HL-60 (cell line): ENCODE results near the gene RNF145.

Source experiments
- DNase-seq, 2 experiments: peaks; one replicate each; pipeline ENCODE4 v3.0.0-alpha.2; 2010 to 2020; ENCODE audit warnings: low read depth in 1 of 2, low spot score in 1 of 2
- H3K27ac ChIP-seq: fragments of 250-450 bp; sonication (Bioruptor Pico); replicated peaks from 2 replicates; pipeline ENCODE4 v1.5.1; 2020; ENCODE audit warnings: mild to moderate bottlenecking, moderate library complexity
- H3K27me3 ChIP-seq: fragments of 250-450 bp; sonication (Bioruptor Pico); 2 replicates; pipeline ENCODE4 v1.5.1; 2021; ENCODE audit warnings: mild to moderate bottlenecking, moderate library complexity; ENCODE audit not compliant: insufficient read depth, poor library complexity, severe bottlenecking
- H3K4me3 ChIP-seq: replicated peaks from 2 replicates; pipeline ENCODE4 v1.5.1; 2011; ENCODE audit warnings: mild to moderate bottlenecking, control low read depth, low read length; ENCODE audit not compliant: insufficient read depth
- CTCF ChIP-seq: IDR thresholded peaks from one replicate; pipeline ENCODE4 v1.5.1; 2011; ENCODE audit warnings: low read length, control low read depth, inconsistent platforms; ENCODE audit not compliant: insufficient read depth
- GABPA ChIP-seq: IDR thresholded peaks from 2 replicates; pipeline ENCODE4 v1.6.1; 2012; ENCODE audit warnings: low read depth
- POLR2AphosphoS5 ChIP-seq: IDR thresholded peaks from 2 replicates; pipeline ENCODE4 v1.6.1; 2012; ENCODE audit warnings: low read depth
- REST ChIP-seq: IDR thresholded peaks from 2 replicates; pipeline ENCODE4 v1.6.1; 2012; ENCODE audit warnings: low read depth; ENCODE audit not compliant: insufficient replicate concordance
- SPI1 ChIP-seq: IDR thresholded peaks from 2 replicates; pipeline ENCODE4 v1.6.1; 2012; ENCODE audit warnings: low read depth, mild to moderate bottlenecking, borderline replicate concordance

Gene RNF145

GRCh38 chr5:159199780-159200179 is 9.6 kb downstream of the RNF145 start:
- H3K27ac ChIP-seq = no peak overlapping the region
- H3K4me3 ChIP-seq = no peak overlapping the region
- H3K27me3 ChIP-seq = no peaks in the 10 kb centered on the region
- TF ChIP-seq REST (no peak), CTCF (no peak)
- DNase-seq = no peak

- no peak overlapping the region for H3K4me3 ChIP-seq
- no peak for DNase-seq
- TF ChIP-seq CTCF (no peak), SPI1 (peak; percentile 96)
- H3K27me3 ChIP-seq = no peaks in the 10 kb centered on the region
- no peak overlapping the region for H3K27ac ChIP-seq
These were observed 10.1 kb downstream of the RNF145 start for GRCh38 chr5:159199225-159199624.

GRCh38 chr5:159198063-159199036 is 11.0 kb downstream of the RNF145 start:
- peak in 1 of 2 experiments; percentile 23 for DNase-seq
- TF ChIP-seq POLR2AphosphoS5 (no peak), SPI1 (peak; percentile 80), GABPA (no peak), REST (no peak)
- Histone ChIP-seq H3K27me3 (no peaks in the 10 kb centered on the region), H3K27ac (no peak overlapping the region), H3K4me3 (no peak overlapping the region)

- TF ChIP-seq REST (no peak), GABPA (no peak), CTCF (no peak)
- DNase-seq = no peak
- Histone ChIP-seq H3K4me3 (no peak overlapping the region), H3K27me3 (no peaks in the 10 kb centered on the region), H3K27ac (no peak overlapping the region)
These were observed 13.6 kb downstream of the RNF145 start for GRCh38 chr5:159195775-159196174.
